Cardiac septum (tissue), 1 donor: ENCODE data around the gene ERC2. TPM values are rescaled to one million over a fixed set of nuclear protein-coding genes. Genes with fewer than 3 reads are reported as not detected.

Experiments
- DNase-seq: peaks from one replicate; pipeline ENCODE4 v3.0.0-alpha.2; 2020; ENCODE audit warnings: low spot score
- intact Hi-C: fragments of 100-400 bp; cut with DNase I; formaldehyde crosslinking; loops from one replicate; pipeline ENCODE4 v1.14.0; 2022
- total RNA-seq: library from RNA; stranded (reverse); fragmentation: NEBNext Ultra II Directional; extraction: Animal tissue kit (Norgen Biotek cat#: 25700); gene quantifications from one replicate; pipeline ENCODE4 v1.2.1, GENCODE V29; 2021
- donor health status: DM: no; HTN: no; CAD: no.

ERC2 gene
- total RNA-seq, 1 donor from 2014 or later, result 6.2 TPM

GRCh38 chr3:56147354-56147753, 320.9 kb downstream of the ERC2 start:
- intact Hi-C loops, result no loop called here
- no peak for DNase-seq

- intact Hi-C loops, result no loop called here
- no peak for DNase-seq
These were observed 322.9 kb downstream of the ERC2 start for GRCh38 chr3:56145410-56145809.

GRCh38 chr3:56144805-56145204, 323.5 kb downstream of the ERC2 start:
- intact Hi-C loops, result no loop called here
- DNase-seq, result no peak

GRCh38 chr3:56137415-56137814, 330.9 kb downstream of the ERC2 start:
- intact Hi-C loops, result no loop called here
- DNase-seq, result no peak

- intact Hi-C loops, result no loop called here
These were observed 331.8 kb downstream of the ERC2 start for GRCh38 chr3:56136514-56136913.

GRCh38 chr3:56135941-56136340, 332.3 kb downstream of the ERC2 start:
- intact Hi-C loops, result no loop called here
- DNase-seq, result no peak

More at GRCh38 chr3:56136514-56136913, 331.8 kb downstream of the ERC2 start:
- DNase-seq, result no peak

- intact Hi-C loops, result no loop called here
- DNase-seq, result no peak
These were observed 334.8 kb downstream of the ERC2 start for GRCh38 chr3:56133423-56133822.

- no peak for DNase-seq
- intact Hi-C loops, result no loop called here
These were observed 335.5 kb downstream of the ERC2 start for GRCh38 chr3:56132762-56133161.

- DNase-seq, result no peak
- intact Hi-C loops, result no loop called here
These were observed 336.2 kb downstream of the ERC2 start for GRCh38 chr3:56131974-56132590.

- no peak for DNase-seq
- intact Hi-C loops, result no loop called here
These were observed 338.2 kb downstream of the ERC2 start for GRCh38 chr3:56130036-56130435.

GRCh38 chr3:56126632-56127031, 341.6 kb downstream of the ERC2 start:
- DNase-seq, result no peak
- intact Hi-C loops, result no loop called here

- intact Hi-C loops, result no loop called here
- no peak for DNase-seq
These were observed 342.8 kb downstream of the ERC2 start for GRCh38 chr3:56125358-56126005.

GRCh38 chr3:56124546-56124945, 343.7 kb downstream of the ERC2 start:
- intact Hi-C loops, result no loop called here

GRCh38 chr3:56123487-56123886, 344.8 kb downstream of the ERC2 start:
- DNase-seq, result no peak
- intact Hi-C loops, result no loop called here

More at GRCh38 chr3:56124546-56124945, 343.7 kb downstream of the ERC2 start:
- DNase-seq, result no peak

- no peak for DNase-seq
- intact Hi-C loops, result no loop called here
These were observed 345.4 kb downstream of the ERC2 start for GRCh38 chr3:56122911-56123310.

GRCh38 chr3:56121716-56122115, 346.6 kb downstream of the ERC2 start:
- intact Hi-C loops, result no loop called here
- DNase-seq, result no peak

GRCh38 chr3:56119575-56120349, 348.5 kb downstream of the ERC2 start:
- no peak for DNase-seq
- intact Hi-C loops, result no loop called here

- DNase-seq, result no peak
- intact Hi-C loops, result no loop called here
These were observed 349.3 kb downstream of the ERC2 start for GRCh38 chr3:56118968-56119367.

- no peak for DNase-seq
- intact Hi-C loops, result no loop called here
These were observed 352.6 kb downstream of the ERC2 start for GRCh38 chr3:56115698-56116097.

- intact Hi-C loops, result no loop called here
- no peak for DNase-seq
These were observed 353.1 kb downstream of the ERC2 start for GRCh38 chr3:56115199-56115598.

- no peak for DNase-seq
- intact Hi-C loops, result no loop called here
These were observed 354.4 kb downstream of the ERC2 start for GRCh38 chr3:56113908-56114307.
